Stimulated activated CD8-positive, alpha-beta memory T cell treated with anti-CD3 and anti-CD28 coated beads, Interleukin-15, amount 100 ng/mL, for 1 hour (primary cell): ENCODE measurements around the gene GK2.

Experiments used
- DNase-seq: peaks from one replicate; pipeline ENCODE4 v3.0.0-alpha.2; 2020; ENCODE audit warnings: low read depth

The GK2 gene

DNA sequence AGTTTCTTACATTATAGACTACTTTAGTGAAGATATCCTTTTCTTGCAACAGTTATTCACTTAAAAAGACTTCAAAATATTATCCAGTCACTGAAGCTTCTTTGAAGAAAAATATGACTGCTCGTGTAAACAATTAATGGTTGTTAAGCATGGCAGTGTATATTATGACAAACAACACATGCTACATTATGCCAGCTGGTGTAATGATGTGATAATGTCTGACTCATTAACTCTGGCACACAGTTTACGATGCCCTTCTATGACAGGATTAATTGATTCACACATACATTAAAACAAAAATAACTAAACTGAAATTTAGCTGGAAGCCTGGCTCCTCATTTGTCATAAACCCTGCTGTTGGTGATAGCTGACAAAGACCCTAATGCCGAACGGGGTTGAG is 22.4 kb downstream of the GK2 start:
- no peak for DNase-seq

DNA sequence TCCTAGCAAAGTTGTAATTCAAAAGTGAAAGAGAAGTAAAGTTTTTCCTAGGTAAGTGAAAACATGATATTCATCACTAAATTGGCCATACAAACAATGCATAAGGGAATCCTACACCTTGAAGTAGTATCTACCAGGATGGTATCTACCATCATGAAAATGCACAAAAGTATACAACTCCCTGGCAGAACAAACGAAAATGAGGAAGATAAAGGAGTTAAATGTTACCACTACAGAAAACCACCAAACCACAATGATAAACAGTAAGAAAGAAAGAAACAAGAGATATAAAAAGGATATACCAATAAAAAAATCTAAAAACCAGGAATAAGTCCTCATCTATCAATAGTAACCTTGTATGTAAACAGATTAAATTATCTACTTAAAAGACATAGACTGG is 26.9 kb downstream of the GK2 start:
- DNase-seq, result no peak

DNA sequence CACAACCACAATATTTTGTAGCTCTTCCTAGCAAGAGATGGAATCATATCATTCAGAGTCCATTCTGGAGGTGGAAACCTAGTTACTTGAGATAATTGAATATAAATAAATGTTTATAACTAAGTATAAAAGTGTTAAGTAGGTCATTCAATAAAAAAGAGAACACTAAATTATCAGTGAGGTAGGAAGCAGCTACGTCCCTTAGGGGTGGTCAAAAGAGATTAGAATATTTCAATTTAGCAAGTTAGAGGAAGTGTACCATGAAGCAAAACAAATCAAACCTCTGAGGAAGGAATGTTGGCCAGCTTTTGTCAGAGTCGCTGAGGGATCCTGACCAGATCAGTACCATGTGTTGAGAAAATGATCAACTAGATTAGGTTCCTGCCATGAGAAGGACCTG is 38.0 kb downstream of the GK2 start:
- DNase-seq, result no peak

- no peak for DNase-seq
Measured at GRCh38 chr4:79367096-79367495, 40.9 kb downstream of the GK2 start.

DNA sequence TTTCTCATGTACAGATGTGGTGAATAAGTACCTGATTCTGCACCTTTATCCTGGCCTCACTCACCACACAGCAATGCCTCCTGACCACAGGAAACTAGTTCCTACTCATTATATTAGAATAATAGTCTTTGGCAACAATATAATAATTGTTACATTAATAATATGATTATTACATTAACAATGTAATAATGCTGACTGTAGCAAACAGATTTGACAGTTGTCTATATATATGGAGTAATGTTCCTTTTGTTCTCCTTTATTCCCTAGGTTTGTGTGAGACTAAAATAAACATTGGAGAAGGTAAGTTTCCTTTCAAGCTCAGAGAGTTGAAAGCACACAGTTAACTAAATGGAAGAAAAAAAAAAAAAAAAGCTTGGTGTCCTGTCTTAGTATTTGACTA is 41.6 kb downstream of the GK2 start:
- no peak for DNase-seq

- DNase-seq, result no peak
Measured at GRCh38 chr4:79364061-79364460, 44.0 kb downstream of the GK2 start.

DNA sequence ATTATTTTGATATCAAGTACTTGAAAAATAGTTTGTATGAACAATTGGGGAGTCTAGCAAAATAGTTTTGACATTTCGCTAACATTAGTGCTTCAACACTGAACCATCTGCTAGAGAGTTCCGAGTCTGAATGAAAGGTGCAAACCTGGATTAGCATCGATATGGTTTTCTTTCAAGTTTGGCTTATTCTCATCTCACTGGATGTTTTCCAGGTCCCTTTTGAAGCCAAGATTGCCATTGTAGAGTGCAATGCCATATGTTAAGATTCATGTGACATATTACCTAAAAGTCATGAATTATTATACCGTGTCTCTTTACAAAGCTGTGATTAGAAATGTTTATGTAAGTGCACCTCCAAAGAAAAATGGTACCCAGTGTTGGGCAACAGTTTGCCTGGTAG is 45.4 kb downstream of the GK2 start:
- DNase-seq, result no peak

DNA sequence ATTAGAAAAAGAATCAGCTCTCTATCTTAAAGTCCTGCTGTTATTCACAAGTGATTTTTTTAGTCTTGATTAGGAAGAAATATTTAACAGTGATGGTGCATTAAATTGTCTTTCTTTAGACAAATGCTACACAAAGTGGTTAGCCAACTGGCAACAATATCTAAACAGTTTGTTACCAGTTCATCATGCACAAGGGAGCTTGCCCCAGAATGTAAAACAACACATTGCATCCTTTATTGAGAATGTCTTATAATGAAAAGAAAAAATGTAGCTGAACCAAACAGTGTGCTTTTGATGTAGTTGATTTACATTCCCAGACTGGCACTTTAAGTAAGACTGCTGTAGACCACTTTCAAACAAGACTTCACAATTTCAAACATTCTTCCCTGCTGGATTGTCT is 48.0 kb downstream of the GK2 start:
- no peak for DNase-seq

DNA sequence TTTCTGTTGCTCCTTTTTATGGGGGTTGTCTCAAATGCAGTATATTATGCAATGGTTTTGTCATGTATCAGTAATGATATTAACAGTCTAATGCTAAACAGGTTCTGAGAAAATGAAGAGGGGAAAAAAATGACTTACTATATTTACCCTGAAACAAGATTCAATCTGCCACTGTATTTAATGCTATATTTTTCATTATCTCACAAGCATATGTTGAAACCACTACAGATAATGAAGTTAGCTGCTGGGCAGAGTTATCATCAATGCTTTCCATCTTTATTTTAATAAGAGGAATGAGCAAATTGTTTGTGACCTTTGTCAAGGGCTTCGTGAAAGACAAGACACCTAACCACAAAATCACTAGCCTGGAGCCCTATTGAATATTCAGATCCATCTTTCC is 49.6 kb downstream of the GK2 start:
- no peak for DNase-seq

GRCh38 chr4:79357365-79357764 is 50.7 kb downstream of the GK2 start:
- no peak for DNase-seq
